ENCODE results near the gene WDR47. TPM values are rescaled to one million over a fixed set of nuclear protein-coding genes. Genes with fewer than 3 reads are reported as not detected.
A peak's percentile ranks its signal among the peaks of the same experiment; 100 is the strongest.

Gene WDR47
- polyA plus RNA-seq, 1 experiment, result 7.3 TPM

DNA sequence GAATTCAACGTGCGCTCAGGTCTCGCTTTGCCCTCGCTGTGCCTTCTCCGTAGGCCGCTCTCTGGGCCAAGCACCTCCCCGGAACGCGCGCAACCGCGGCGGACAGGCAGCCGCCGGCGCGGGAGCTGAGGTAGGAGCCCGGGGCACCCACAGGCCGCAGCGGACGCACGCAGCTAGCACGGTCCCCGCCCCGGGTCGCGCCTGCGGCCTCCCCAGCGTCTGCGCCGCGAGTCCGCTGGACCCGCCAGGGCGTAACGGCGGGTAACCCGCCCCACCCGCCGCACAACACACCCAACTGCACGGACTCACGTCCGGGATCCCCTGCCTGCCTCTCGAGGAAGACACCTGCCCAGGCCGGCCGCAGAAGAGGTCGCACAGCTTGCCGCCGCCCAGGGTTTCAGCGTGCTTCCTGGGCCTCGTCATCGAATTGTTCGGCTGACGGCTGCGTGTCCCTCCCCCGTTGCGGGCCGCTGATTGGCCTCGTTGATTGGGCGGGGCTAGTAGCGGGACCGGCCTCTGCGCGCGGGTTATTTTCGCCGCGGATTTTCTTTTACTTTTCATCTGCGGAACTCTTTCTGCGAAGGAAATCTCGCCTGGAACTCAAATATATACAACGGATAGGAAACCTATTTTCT lies 78.7 kb downstream of the WDR47 start, which contains the start of gene CLCC1:
Gene CLCC1 (minus strand): TSS at position 433 of the 635 bp plus-strand sequence. CDS start 13,047 bp downstream, outside the sequence.
- Histone ChIP-seq H3K27me3 (ENCODE audit: control insufficient read depth, insufficient read depth, low read length) (no peaks in the 10 kb centered on the region), H3K36me3 (ENCODE audit: control insufficient read depth, insufficient read depth, low read length) (no peaks in the 10 kb centered on the region; the same call in 1 of the 2 replicates), H3K4me3 (ENCODE audit: low read depth, low read length) (peak within 1 kb of the TSS; percentile 77)
- CTCF ChIA-PET, result interaction anchor here (1.3 kb wide), 1 partner anchor 82 kb away, joined by 3 read pairs; no protein-coding TSS in a partner anchor
- TF ChIP-seq, protein P1, sequence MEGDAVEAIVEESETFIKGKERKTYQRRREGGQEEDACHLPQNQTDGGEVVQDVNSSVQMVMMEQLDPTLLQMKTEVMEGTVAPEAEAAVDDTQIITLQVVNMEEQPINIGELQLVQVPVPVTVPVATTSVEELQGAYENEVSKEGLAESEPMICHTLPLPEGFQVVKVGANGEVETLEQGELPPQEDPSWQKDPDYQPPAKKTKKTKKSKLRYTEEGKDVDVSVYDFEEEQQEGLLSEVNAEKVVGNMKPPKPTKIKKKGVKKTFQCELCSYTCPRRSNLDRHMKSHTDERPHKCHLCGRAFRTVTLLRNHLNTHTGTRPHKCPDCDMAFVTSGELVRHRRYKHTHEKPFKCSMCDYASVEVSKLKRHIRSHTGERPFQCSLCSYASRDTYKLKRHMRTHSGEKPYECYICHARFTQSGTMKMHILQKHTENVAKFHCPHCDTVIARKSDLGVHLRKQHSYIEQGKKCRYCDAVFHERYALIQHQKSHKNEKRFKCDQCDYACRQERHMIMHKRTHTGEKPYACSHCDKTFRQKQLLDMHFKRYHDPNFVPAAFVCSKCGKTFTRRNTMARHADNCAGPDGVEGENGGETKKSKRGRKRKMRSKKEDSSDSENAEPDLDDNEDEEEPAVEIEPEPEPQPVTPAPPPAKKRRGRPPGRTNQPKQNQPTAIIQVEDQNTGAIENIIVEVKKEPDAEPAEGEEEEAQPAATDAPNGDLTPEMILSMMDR (IDR thresholded peaks at IDR 0.05; ENCODE audit: insufficient read depth, low read depth, low read length), result no peak
- peak; percentile 53 for DNase-seq (ENCODE audit: low read depth)
- POLR2A ChIA-PET, result no interaction called here

DNA sequence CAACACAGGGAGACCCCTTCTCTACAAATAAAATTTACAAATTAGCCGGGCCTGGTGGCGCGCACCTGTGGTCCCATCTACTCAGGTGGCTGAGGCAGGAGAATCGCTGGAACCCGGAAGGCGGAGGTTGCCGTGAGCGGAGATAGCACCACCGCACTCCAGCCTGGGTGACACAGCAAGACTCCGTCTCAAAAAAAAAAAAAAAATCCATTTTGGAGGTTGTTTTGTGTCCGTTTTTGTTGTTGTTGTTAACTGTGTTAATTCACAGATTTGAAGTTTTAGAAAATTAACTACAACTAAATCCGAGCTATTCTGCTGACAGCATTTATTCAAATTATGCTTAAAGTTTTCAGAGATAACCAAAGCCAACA lies 79.2 kb downstream of the WDR47 start:
- POLR2A ChIA-PET, result no interaction called here
- CTCF ChIA-PET, result interaction anchor here (1.3 kb wide), 1 partner anchor 82 kb away, joined by 3 read pairs; no protein-coding TSS in a partner anchor
- Histone ChIP-seq H3K27me3 (ENCODE audit: control insufficient read depth, insufficient read depth, low read length) (no peaks in the 10 kb centered on the region), H3K36me3 (ENCODE audit: control insufficient read depth, insufficient read depth, low read length) (no peaks in the 10 kb centered on the region; the same call in 1 of the 2 replicates), H3K4me3 (ENCODE audit: low read depth, low read length) (peak overlapping the region; percentile 77)
- TF ChIP-seq, protein P1 (IDR thresholded peaks at IDR 0.05; ENCODE audit: insufficient read depth, low read depth, low read length), result no peak
- no peak for DNase-seq (ENCODE audit: low read depth)

DNA sequence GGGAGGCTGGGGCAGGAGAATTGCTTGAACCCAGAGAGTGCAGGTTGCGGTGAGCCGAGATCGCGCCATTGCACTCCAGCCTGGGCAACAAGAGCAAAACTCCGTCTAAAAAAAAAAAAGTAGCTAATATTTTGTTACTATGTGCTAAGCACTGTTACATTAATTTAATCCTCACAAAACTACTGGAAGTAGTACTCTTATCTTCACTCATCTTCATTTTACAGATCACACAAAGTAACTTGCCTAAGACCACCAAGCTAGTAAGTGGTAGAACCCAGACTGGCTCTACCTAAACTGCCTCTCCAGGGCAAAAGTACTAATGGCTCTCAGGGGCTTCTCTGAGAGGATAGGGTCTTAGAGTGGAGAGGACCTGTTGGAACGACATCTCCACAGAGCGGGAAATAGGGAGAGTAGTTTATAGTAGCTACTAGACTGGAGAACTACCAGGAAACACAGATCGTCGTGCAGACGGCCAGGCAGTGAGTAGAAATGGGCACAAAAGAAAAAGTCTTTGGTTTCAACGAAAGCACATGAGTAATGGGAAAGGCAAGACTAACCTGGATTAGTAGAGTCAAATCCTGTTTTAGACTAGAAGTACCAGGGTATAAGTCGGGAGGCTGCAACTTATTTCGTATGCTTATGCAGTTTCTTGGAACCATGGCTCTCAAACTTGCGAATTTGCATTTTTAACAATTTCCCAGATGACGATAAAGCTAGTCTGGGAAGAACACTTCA lies 80.0 kb downstream of the WDR47 start:
- TF ChIP-seq, protein P1 (IDR thresholded peaks at IDR 0.05; ENCODE audit: insufficient read depth, low read depth, low read length), result no peak
- Histone ChIP-seq H3K36me3 (ENCODE audit: control insufficient read depth, insufficient read depth, low read length) (no peaks in the 10 kb centered on the region; the same call in 1 of the 2 replicates), H3K27me3 (ENCODE audit: control insufficient read depth, insufficient read depth, low read length) (no peaks in the 10 kb centered on the region), H3K4me3 (ENCODE audit: low read depth, low read length) (peak overlapping the region; percentile 77)
- ChIA-PET POLR2A (no interaction called here), CTCF (no interaction called here)
- no peak for DNase-seq (ENCODE audit: low read depth)

DNA sequence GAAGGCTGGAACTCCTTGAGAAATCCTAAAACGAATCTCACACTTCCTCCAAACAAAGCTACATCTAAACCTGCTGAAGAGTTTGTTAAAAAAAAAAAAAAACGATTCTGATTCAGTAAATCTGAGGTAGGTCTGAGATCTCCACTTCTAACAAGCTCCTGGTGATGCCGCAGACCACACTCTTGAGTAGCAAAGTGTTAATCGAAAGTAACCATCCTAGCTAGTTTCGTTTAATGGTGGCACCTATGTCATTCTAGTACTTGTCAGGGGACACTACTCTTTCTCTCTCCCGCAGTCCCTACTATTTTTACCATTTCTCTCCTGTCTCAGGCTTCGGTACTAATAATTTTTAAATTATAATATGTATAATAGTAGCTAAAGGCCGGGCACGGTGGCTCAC lies 80.7 kb downstream of the WDR47 start:
- no peak for DNase-seq (ENCODE audit: low read depth)
- Histone ChIP-seq H3K27me3 (ENCODE audit: control insufficient read depth, insufficient read depth, low read length) (no peaks in the 10 kb centered on the region), H3K36me3 (ENCODE audit: control insufficient read depth, insufficient read depth, low read length) (no peaks in the 10 kb centered on the region; the same call in 1 of the 2 replicates), H3K4me3 (ENCODE audit: low read depth, low read length) (no peak overlapping the region)
- TF ChIP-seq, protein P1 (IDR thresholded peaks at IDR 0.05; ENCODE audit: insufficient read depth, low read depth, low read length), result no peak
- ChIA-PET POLR2A (no interaction called here), CTCF (interaction anchor here (0.7 kb wide), 1 partner anchor 176 kb away, joined by 3 read pairs; no protein-coding TSS in a partner anchor)

DNA sequence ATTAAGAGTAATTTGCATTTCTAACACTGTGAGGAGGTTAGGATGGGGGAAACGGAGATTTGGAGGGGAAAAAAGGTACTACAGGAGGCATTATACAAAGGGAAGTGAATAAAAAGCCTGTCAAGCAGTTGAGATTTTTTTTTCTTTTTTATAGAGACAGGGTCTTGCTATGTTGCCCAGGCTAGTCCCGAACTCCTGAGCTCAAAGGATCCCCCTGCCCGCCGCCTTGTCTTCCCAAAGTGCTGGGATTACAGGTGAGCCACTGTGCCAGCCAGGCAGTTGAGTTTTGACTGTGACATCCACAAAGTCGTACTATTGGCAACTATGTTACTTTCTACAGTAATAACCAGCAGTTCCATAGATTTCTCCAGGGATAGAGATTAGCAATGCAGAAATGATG lies 81.2 kb downstream of the WDR47 start:
- DNase-seq (ENCODE audit: low read depth), result no peak
- H3K36me3 ChIP-seq (ENCODE audit: control insufficient read depth, insufficient read depth, low read length), result no peaks in the 10 kb centered on the region; the same call in 1 of the 2 replicates
- ChIA-PET POLR2A (no interaction called here), CTCF (interaction anchor here (0.7 kb wide), 1 partner anchor 176 kb away, joined by 3 read pairs; no protein-coding TSS in a partner anchor)
- no peaks in the 10 kb centered on the region for H3K27me3 ChIP-seq (ENCODE audit: control insufficient read depth, insufficient read depth, low read length)
- H3K4me3 ChIP-seq (ENCODE audit: low read depth, low read length), result no peak overlapping the region
- TF ChIP-seq, protein P1 (IDR thresholded peaks at IDR 0.05; ENCODE audit: insufficient read depth, low read depth, low read length), result no peak
